ENCODE data around the gene KCTD16.

Gene KCTD16

GRCh38 chr5:144378681-144379080, 208.0 kb downstream of the KCTD16 start:
- H3K4me1 ChIP-seq (ENCODE audit: control insufficient read depth in 1 of 2, insufficient read depth in 2 of 2, low read length in 2 of 2) = no peaks in the 10 kb centered on the region
- H3K4me3 ChIP-seq (ENCODE audit: low read depth in 1 of 2, low read length in 2 of 2) = no peak overlapping the region
- no peaks in the 10 kb centered on the region for H3K9me3 ChIP-seq (ENCODE audit: control insufficient read depth in 1 of 2, low read length in 2 of 2)
- H3K36me3 ChIP-seq (ENCODE audit: control insufficient read depth in 1 of 2, insufficient read depth in 2 of 2, low read length in 2 of 2) = no peaks in the 10 kb centered on the region
- H3K27ac ChIP-seq (ENCODE audit: low read depth, low read length) = no peak overlapping the region
- no peak overlapping the region for H3K9ac ChIP-seq (ENCODE audit: low read depth in 1 of 2, low read length in 2 of 2)
- H3K27me3 ChIP-seq (ENCODE audit: control insufficient read depth in 1 of 2, insufficient read depth in 2 of 2, low read length in 2 of 2) = no peaks in the 10 kb centered on the region

GRCh38 chr5:144385597-144385996, 214.9 kb downstream of the KCTD16 start:
- no peak overlapping the region for H3K27ac ChIP-seq (ENCODE audit: low read depth, low read length)
- H3K27me3 ChIP-seq (ENCODE audit: control insufficient read depth in 1 of 2, insufficient read depth in 2 of 2, low read length in 2 of 2) = no peaks in the 10 kb centered on the region
- no peaks in the 10 kb centered on the region for H3K9me3 ChIP-seq (ENCODE audit: control insufficient read depth in 1 of 2, low read length in 2 of 2)
- no peaks in the 10 kb centered on the region for H3K36me3 ChIP-seq (ENCODE audit: control insufficient read depth in 1 of 2, insufficient read depth in 2 of 2, low read length in 2 of 2)
- H3K4me1 ChIP-seq (ENCODE audit: control insufficient read depth in 1 of 2, insufficient read depth in 2 of 2, low read length in 2 of 2) = no peaks in the 10 kb centered on the region
- no peak overlapping the region for H3K4me3 ChIP-seq (ENCODE audit: low read depth in 1 of 2, low read length in 2 of 2)
- no peak overlapping the region for H3K9ac ChIP-seq (ENCODE audit: low read depth in 1 of 2, low read length in 2 of 2)

- Histone ChIP-seq H3K9me3 (ENCODE audit: control insufficient read depth in 1 of 2, low read length in 2 of 2) (no peaks in the 10 kb centered on the region), H3K27me3 (ENCODE audit: control insufficient read depth in 1 of 2, insufficient read depth in 2 of 2, low read length in 2 of 2) (no peaks in the 10 kb centered on the region), H3K27ac (ENCODE audit: low read depth, low read length) (no peak overlapping the region), H3K4me1 (ENCODE audit: control insufficient read depth in 1 of 2, insufficient read depth in 2 of 2, low read length in 2 of 2) (no peaks in the 10 kb centered on the region), H3K4me3 (ENCODE audit: low read depth in 1 of 2, low read length in 2 of 2) (no peak overlapping the region), H3K36me3 (ENCODE audit: control insufficient read depth in 1 of 2, insufficient read depth in 2 of 2, low read length in 2 of 2) (no peaks in the 10 kb centered on the region), H3K9ac (ENCODE audit: low read depth in 1 of 2, low read length in 2 of 2) (no peak overlapping the region)
Observed at GRCh38 chr5:144386315-144386714, 215.6 kb downstream of the KCTD16 start.

GRCh38 chr5:144390133-144390532, 219.5 kb downstream of the KCTD16 start:
- no peak overlapping the region for H3K9ac ChIP-seq (ENCODE audit: low read depth in 1 of 2, low read length in 2 of 2)

GRCh38 chr5:144391044-144391443, 220.4 kb downstream of the KCTD16 start:
- H3K9me3 ChIP-seq (ENCODE audit: control insufficient read depth in 1 of 2, low read length in 2 of 2) = no peaks in the 10 kb centered on the region
- H3K4me1 ChIP-seq (ENCODE audit: control insufficient read depth in 1 of 2, insufficient read depth in 2 of 2, low read length in 2 of 2) = no peaks in the 10 kb centered on the region
- no peak overlapping the region for H3K4me3 ChIP-seq (ENCODE audit: low read depth in 1 of 2, low read length in 2 of 2)
- no peak overlapping the region for H3K9ac ChIP-seq (ENCODE audit: low read depth in 1 of 2, low read length in 2 of 2)
- H3K27ac ChIP-seq (ENCODE audit: low read depth, low read length) = no peak overlapping the region
- no peaks in the 10 kb centered on the region for H3K27me3 ChIP-seq (ENCODE audit: control insufficient read depth in 1 of 2, insufficient read depth in 2 of 2, low read length in 2 of 2)
- no peaks in the 10 kb centered on the region for H3K36me3 ChIP-seq (ENCODE audit: control insufficient read depth in 1 of 2, insufficient read depth in 2 of 2, low read length in 2 of 2)

More at GRCh38 chr5:144390133-144390532, 219.5 kb downstream of the KCTD16 start:
- H3K4me3 ChIP-seq (ENCODE audit: low read depth in 1 of 2, low read length in 2 of 2) = no peak overlapping the region
- H3K36me3 ChIP-seq (ENCODE audit: control insufficient read depth in 1 of 2, insufficient read depth in 2 of 2, low read length in 2 of 2) = no peaks in the 10 kb centered on the region
- H3K4me1 ChIP-seq (ENCODE audit: control insufficient read depth in 1 of 2, insufficient read depth in 2 of 2, low read length in 2 of 2) = no peaks in the 10 kb centered on the region
- H3K9me3 ChIP-seq (ENCODE audit: control insufficient read depth in 1 of 2, low read length in 2 of 2) = no peaks in the 10 kb centered on the region
- H3K27ac ChIP-seq (ENCODE audit: low read depth, low read length) = no peak overlapping the region
- H3K27me3 ChIP-seq (ENCODE audit: control insufficient read depth in 1 of 2, insufficient read depth in 2 of 2, low read length in 2 of 2) = no peaks in the 10 kb centered on the region

- Histone ChIP-seq H3K4me3 (ENCODE audit: low read depth in 1 of 2, low read length in 2 of 2) (no peak overlapping the region), H3K4me1 (ENCODE audit: control insufficient read depth in 1 of 2, insufficient read depth in 2 of 2, low read length in 2 of 2) (no peaks in the 10 kb centered on the region), H3K27ac (ENCODE audit: low read depth, low read length) (no peak overlapping the region), H3K27me3 (ENCODE audit: control insufficient read depth in 1 of 2, insufficient read depth in 2 of 2, low read length in 2 of 2) (no peaks in the 10 kb centered on the region), H3K9me3 (ENCODE audit: control insufficient read depth in 1 of 2, low read length in 2 of 2) (no peaks in the 10 kb centered on the region), H3K36me3 (ENCODE audit: control insufficient read depth in 1 of 2, insufficient read depth in 2 of 2, low read length in 2 of 2) (no peaks in the 10 kb centered on the region), H3K9ac (ENCODE audit: low read depth in 1 of 2, low read length in 2 of 2) (no peak overlapping the region)
Observed at GRCh38 chr5:144393641-144394435, 223.2 kb downstream of the KCTD16 start.

GRCh38 chr5:144395704-144396103, 225.0 kb downstream of the KCTD16 start:
- Histone ChIP-seq H3K4me1 (ENCODE audit: control insufficient read depth in 1 of 2, insufficient read depth in 2 of 2, low read length in 2 of 2) (no peaks in the 10 kb centered on the region), H3K27me3 (ENCODE audit: control insufficient read depth in 1 of 2, insufficient read depth in 2 of 2, low read length in 2 of 2) (no peaks in the 10 kb centered on the region), H3K9me3 (ENCODE audit: control insufficient read depth in 1 of 2, low read length in 2 of 2) (no peaks in the 10 kb centered on the region), H3K36me3 (ENCODE audit: control insufficient read depth in 1 of 2, insufficient read depth in 2 of 2, low read length in 2 of 2) (no peaks in the 10 kb centered on the region), H3K4me3 (ENCODE audit: low read depth in 1 of 2, low read length in 2 of 2) (no peak overlapping the region), H3K9ac (ENCODE audit: low read depth in 1 of 2, low read length in 2 of 2) (no peak overlapping the region), H3K27ac (ENCODE audit: low read depth, low read length) (no peak overlapping the region)

GRCh38 chr5:144403058-144403457, 232.4 kb downstream of the KCTD16 start:
- no peaks in the 10 kb centered on the region for H3K4me1 ChIP-seq (ENCODE audit: control insufficient read depth in 1 of 2, insufficient read depth in 2 of 2, low read length in 2 of 2)
- H3K9ac ChIP-seq (ENCODE audit: low read depth in 1 of 2, low read length in 2 of 2) = no peak overlapping the region
- no peaks in the 10 kb centered on the region for H3K9me3 ChIP-seq (ENCODE audit: control insufficient read depth in 1 of 2, low read length in 2 of 2)
- H3K27ac ChIP-seq (ENCODE audit: low read depth, low read length) = no peak overlapping the region
- no peak overlapping the region for H3K4me3 ChIP-seq (ENCODE audit: low read depth in 1 of 2, low read length in 2 of 2)
- H3K27me3 ChIP-seq (ENCODE audit: control insufficient read depth in 1 of 2, insufficient read depth in 2 of 2, low read length in 2 of 2) = no peaks in the 10 kb centered on the region
- H3K36me3 ChIP-seq (ENCODE audit: control insufficient read depth in 1 of 2, insufficient read depth in 2 of 2, low read length in 2 of 2) = no peaks in the 10 kb centered on the region

- Histone ChIP-seq H3K27ac (ENCODE audit: low read depth, low read length) (no peak overlapping the region), H3K9ac (ENCODE audit: low read depth in 1 of 2, low read length in 2 of 2) (no peak overlapping the region), H3K36me3 (ENCODE audit: control insufficient read depth in 1 of 2, insufficient read depth in 2 of 2, low read length in 2 of 2) (no peaks in the 10 kb centered on the region), H3K27me3 (ENCODE audit: control insufficient read depth in 1 of 2, insufficient read depth in 2 of 2, low read length in 2 of 2) (no peaks in the 10 kb centered on the region), H3K4me1 (ENCODE audit: control insufficient read depth in 1 of 2, insufficient read depth in 2 of 2, low read length in 2 of 2) (no peaks in the 10 kb centered on the region), H3K4me3 (ENCODE audit: low read depth in 1 of 2, low read length in 2 of 2) (no peak overlapping the region), H3K9me3 (ENCODE audit: control insufficient read depth in 1 of 2, low read length in 2 of 2) (no peaks in the 10 kb centered on the region)
Observed at GRCh38 chr5:144403817-144404420, 233.2 kb downstream of the KCTD16 start.

GRCh38 chr5:144404672-144405071, 234.0 kb downstream of the KCTD16 start:
- H3K36me3 ChIP-seq (ENCODE audit: control insufficient read depth in 1 of 2, insufficient read depth in 2 of 2, low read length in 2 of 2) = no peaks in the 10 kb centered on the region

More at GRCh38 chr5:144404672-144405071, 234.0 kb downstream of the KCTD16 start:
- Histone ChIP-seq H3K27ac (ENCODE audit: low read depth, low read length) (no peak overlapping the region), H3K27me3 (ENCODE audit: control insufficient read depth in 1 of 2, insufficient read depth in 2 of 2, low read length in 2 of 2) (no peaks in the 10 kb centered on the region), H3K9me3 (ENCODE audit: control insufficient read depth in 1 of 2, low read length in 2 of 2) (no peaks in the 10 kb centered on the region), H3K9ac (ENCODE audit: low read depth in 1 of 2, low read length in 2 of 2) (no peak overlapping the region), H3K4me3 (ENCODE audit: low read depth in 1 of 2, low read length in 2 of 2) (no peak overlapping the region), H3K4me1 (ENCODE audit: control insufficient read depth in 1 of 2, insufficient read depth in 2 of 2, low read length in 2 of 2) (no peaks in the 10 kb centered on the region)

Measured in duodenal mucosa (tissue), 2 donors.